GM19328 (cell line): Measurements from ENCODE around the gene TOMT.
"Not testable (repeated sequence)": the region's sequence is repeated elsewhere in the genome, so short reads cannot be mapped to it uniquely, and the experiment has no call there.

Experiments used
- ATAC-seq: cut with Tn5 transposase; IDR thresholded peaks from one replicate; pipeline ENCODE4 v1.9.1; 2021; ENCODE audit warnings: mild to moderate bottlenecking, moderate library complexity; ENCODE audit not compliant: unreplicated experiment

The TOMT gene

GRCh38 chr11:72123117-72123653, 17.5 kb downstream of the TOMT start:
- ATAC-seq, result no peak

- ATAC-seq, result no peak
Measured at GRCh38 chr11:72124046-72124445, 18.3 kb downstream of the TOMT start.

GRCh38 chr11:72125956-72126355, 20.2 kb downstream of the TOMT start:
- ATAC-seq, result no peak

GRCh38 chr11:72127923-72128322, 22.2 kb downstream of the TOMT start:
- ATAC-seq, result no peak

DNA sequence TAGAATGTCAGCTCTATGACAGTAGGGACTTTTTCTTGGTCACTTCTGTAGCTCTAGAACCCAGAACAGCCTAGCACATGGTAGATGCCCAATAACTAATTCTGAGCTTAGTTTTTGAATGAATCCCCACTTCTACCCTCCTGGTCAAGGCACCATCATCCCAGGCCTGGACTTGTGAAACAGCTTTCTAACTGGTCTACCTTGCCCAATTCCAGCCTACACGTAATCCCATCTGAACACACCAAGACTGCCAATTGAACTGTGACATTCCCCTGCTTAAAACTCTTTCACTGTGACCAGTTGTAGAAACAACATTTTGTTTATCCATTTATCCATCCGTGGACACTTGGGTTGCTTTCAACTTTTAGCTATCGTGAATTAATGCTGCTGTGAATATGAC, 23.7 kb downstream of the TOMT start:
- no peak for ATAC-seq

GRCh38 chr11:72132646-72133045, 26.9 kb downstream of the TOMT start:
- no peak for ATAC-seq

DNA sequence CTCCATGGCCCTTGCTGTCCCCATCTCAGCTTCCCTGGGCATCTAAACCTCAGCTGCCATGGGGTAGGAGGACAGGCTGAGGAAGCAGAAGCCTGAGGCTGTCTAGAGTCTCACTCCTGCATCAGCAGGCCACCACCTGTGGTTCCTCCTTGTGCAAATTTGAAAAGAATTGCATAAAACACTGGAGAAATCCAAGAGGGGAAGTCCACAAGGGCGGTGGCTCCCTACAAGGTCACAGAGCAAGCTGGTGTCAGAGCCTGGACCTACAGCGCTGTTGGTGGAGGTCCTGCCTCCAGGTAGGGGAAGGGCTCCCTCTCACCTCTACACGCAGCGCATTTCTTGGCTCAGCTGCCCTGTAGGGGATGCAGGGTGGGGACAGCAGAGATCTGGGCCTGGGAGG, 29.7 kb downstream of the TOMT start, which contains the start of gene FOLR3:
Gene FOLR3, plus strand, starts transcription at position 253 of the 400 bp plus-strand sequence. CDS start 228 bp downstream, outside the sequence.
- not testable (repeated sequence) for ATAC-seq

- ATAC-seq, result no peak
Measured at GRCh38 chr11:72135891-72136683, 30.4 kb downstream of the TOMT start.

GRCh38 chr11:72136684-72137262, 31.0 kb downstream of the TOMT start:
- no peak for ATAC-seq

GRCh38 chr11:72138821-72139390, 33.2 kb downstream of the TOMT start:
- ATAC-seq, result no peak

GRCh38 chr11:72139500-72139899, 33.8 kb downstream of the TOMT start:
- ATAC-seq, result no peak

GRCh38 chr11:72140661-72141060, 34.9 kb downstream of the TOMT start:
- ATAC-seq, result no peak

- no peak for ATAC-seq
Measured at GRCh38 chr11:72141066-72141465, 35.3 kb downstream of the TOMT start.

DNA sequence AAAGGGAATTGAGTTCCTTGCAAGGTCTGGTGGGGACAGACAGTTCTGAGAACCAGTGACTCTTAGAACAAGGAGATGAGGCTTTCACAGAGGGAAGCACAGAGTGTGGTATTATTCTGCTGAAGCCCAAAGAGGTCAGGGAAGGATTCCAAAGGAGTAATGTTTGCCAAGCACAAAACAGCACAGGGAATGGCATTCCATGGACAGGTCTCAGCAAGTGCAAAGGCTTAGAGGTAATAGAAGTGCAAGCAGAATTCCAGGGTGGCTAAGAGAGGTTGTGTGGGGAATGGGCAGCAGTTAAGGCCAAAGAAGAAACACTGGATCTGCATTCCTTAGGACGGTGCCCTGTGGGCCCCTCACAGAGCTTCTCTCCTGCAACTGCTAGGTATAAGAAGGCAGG, 36.4 kb downstream of the TOMT start:
- ATAC-seq, result not testable (repeated sequence)

- ATAC-seq, result not testable (repeated sequence)
Measured at GRCh38 chr11:72142543-72142942, 36.8 kb downstream of the TOMT start.

- no peak for ATAC-seq
Measured at GRCh38 chr11:72144807-72145565, 39.3 kb downstream of the TOMT start.

GRCh38 chr11:72146625-72147024, 40.9 kb downstream of the TOMT start:
- no peak for ATAC-seq

- ATAC-seq, result no peak
Measured at GRCh38 chr11:72150882-72151281, 45.2 kb downstream of the TOMT start.

GRCh38 chr11:72153874-72154273, 48.1 kb downstream of the TOMT start:
- not testable (repeated sequence) for ATAC-seq

DNA sequence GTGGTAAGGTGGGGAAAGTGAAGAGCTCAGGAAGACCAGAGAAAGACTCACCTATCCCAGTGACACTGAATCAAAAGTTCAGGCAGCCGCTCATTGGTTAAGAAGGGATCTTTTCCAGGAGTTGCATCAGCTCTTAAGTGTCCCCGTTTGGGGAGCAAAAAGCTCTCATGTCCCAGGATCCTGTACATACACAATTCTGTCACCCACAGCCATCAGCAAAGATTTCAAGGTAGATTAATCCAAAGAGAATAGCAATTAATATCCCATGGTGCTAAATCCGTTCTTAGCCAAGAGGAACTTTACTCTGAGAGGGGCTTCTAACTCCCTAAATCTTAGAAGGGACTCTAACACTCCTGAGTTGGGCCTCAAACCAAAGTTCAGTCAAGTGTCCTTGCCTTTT, 49.1 kb downstream of the TOMT start:
- no peak for ATAC-seq

- ATAC-seq, result no peak
Measured at GRCh38 chr11:72155751-72156150, 50.0 kb downstream of the TOMT start.
